ENCODE data around the gene TEX2. TPM values are rescaled to one million over a fixed set of nuclear protein-coding genes. Genes with fewer than 3 reads are reported as not detected.

The TEX2 gene
- total RNA-seq, 2 experiments from 2014 or later: 14.0 to 14.5 TPM

DNA sequence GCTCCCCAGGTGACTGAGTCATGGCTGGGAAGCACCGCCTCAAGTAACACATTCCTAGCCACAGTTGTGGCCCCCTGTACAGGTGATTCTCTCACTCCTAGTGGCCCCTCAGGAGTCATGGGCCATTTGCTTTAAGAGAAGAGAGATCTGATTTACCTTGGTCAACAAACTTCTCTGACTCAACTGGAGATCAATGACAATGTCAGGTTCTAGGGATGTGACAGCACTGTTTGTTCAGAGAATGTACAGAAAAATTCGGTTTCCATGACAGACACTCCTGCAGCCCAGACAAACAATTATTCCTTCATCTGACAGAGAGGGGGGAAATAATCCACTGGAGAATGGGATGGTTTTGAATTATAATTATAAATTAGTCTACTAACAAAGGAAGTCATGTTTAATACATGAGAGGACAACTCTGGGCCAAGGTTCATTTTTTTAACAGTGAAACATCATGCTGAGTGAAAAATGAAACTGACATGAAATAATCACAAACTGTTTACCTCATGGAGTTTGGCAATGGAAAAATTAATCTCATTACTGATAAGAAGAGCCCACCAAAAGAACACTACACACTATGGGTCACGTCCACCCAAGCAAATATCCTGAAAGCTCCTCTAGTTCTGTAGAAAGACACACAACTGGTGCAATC is 142.8 kb downstream of the TEX2 start:
- Mint-ChIP-seq H3K4me1 (ENCODE audit: low read depth) (peaks cover 71% of the 10 kb centered on the region), H3K9me3 (no peaks in the 10 kb centered on the region), H3K4me3 (peak overlapping the region; percentile 35), H3K27ac (peak overlapping the region; percentile 94), H3K27me3 (no peaks in the 10 kb centered on the region), H3K36me3 (ENCODE audit: low read depth) (peaks cover 26% of the 10 kb centered on the region)
- ATAC-seq (peak; percentile 42), DNase-seq (peak; percentile 38)
- ChIA-PET POLR2A (interaction anchor here (1.2 to 2.2 kb wide), 3 partner anchors 10 to 26 kb away, joined by 5 to 17 read pairs (median 9); partner anchors contain the start of gene ERN1), CTCF (interaction anchor here (0.6 to 4.4 kb wide), 6 partner anchors 11 to 95 kb away, joined by 3 to 26 read pairs (median 11); no protein-coding TSS in a partner anchor)
- intact Hi-C loops (cut with micrococcal nuclease): no loop called here
- TF ChIP-seq, protein P1, sequence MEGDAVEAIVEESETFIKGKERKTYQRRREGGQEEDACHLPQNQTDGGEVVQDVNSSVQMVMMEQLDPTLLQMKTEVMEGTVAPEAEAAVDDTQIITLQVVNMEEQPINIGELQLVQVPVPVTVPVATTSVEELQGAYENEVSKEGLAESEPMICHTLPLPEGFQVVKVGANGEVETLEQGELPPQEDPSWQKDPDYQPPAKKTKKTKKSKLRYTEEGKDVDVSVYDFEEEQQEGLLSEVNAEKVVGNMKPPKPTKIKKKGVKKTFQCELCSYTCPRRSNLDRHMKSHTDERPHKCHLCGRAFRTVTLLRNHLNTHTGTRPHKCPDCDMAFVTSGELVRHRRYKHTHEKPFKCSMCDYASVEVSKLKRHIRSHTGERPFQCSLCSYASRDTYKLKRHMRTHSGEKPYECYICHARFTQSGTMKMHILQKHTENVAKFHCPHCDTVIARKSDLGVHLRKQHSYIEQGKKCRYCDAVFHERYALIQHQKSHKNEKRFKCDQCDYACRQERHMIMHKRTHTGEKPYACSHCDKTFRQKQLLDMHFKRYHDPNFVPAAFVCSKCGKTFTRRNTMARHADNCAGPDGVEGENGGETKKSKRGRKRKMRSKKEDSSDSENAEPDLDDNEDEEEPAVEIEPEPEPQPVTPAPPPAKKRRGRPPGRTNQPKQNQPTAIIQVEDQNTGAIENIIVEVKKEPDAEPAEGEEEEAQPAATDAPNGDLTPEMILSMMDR (IDR thresholded peaks at IDR 0.05): no peak

DNA sequence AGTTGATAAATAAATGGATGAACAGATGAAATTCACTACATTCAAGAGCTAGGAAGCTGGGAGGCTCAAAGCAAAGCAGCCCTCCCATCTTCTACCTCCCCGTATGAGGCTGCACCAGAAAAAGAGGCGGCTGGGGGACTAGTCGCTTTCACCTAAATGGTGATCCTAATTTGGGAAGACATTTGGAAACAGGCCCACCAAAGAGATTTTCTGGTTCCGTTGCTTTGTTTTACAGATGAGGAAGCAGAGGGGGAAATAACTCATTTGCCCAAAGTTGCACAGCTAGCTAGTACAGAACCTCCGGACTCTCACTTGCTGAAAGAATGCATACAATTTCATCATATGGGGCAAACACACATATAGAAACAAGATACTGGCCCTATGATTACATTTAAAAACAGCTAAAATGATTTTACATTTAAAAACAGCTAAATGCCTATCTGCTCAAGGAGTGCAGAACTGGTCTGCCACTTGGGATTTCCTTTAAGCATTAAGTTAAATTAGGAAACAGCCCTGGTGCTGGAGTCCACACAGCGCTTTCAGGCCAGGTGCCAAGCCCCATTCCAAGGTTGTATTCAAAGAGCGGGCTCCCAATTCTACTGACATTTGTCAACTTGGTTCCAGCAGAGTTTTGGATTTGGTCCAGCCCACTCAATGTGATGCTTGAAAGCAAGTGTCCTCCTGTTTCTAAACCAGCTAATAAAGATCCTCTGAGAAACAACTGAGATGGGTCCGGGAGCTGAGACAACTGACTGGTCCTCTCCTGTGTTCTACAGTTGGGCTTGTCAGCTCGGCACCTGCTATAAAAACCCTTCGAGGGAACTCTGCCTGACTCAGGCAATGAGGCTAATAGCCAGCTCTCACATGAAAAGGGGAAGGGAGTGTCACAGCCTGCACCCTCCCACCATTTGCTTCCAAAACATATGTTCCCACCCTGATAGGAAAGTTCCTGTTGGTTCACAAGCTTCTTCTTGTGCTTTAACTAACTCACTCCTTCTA is 144.8 kb downstream of the TEX2 start:
- ATAC-seq (no peak), DNase-seq (no peak)
- intact Hi-C loops (cut with micrococcal nuclease): loop anchor here (5.0 kb wide), 1 partner anchor 36 kb away; no protein-coding TSS in a partner anchor
- peaks cover 18% of the 10 kb centered on the region for H3K36me3 Mint-ChIP-seq (ENCODE audit: low read depth)
- ChIA-PET POLR2A (interaction anchor here (0.7 to 1.1 kb wide), 3 partner anchors 12 to 93 kb away, joined by 3 to 6 read pairs (median 4); partner anchors contain the start of gene ERN1), CTCF (interaction anchor here (0.8 to 1.7 kb wide), 7 partner anchors 16 to 229 kb away, joined by 3 to 6 read pairs (median 3); no protein-coding TSS in a partner anchor)
- TF ChIP-seq, protein P1 (IDR thresholded peaks at IDR 0.05): no peak
- peaks cover 75% of the 10 kb centered on the region for H3K4me1 Mint-ChIP-seq (ENCODE audit: low read depth)
- H3K9me3 Mint-ChIP-seq: no peaks in the 10 kb centered on the region
- H3K27ac Mint-ChIP-seq: peak overlapping the region; percentile 82
- H3K4me3 Mint-ChIP-seq: no peak overlapping the region
- H3K27me3 Mint-ChIP-seq: no peaks in the 10 kb centered on the region

DNA sequence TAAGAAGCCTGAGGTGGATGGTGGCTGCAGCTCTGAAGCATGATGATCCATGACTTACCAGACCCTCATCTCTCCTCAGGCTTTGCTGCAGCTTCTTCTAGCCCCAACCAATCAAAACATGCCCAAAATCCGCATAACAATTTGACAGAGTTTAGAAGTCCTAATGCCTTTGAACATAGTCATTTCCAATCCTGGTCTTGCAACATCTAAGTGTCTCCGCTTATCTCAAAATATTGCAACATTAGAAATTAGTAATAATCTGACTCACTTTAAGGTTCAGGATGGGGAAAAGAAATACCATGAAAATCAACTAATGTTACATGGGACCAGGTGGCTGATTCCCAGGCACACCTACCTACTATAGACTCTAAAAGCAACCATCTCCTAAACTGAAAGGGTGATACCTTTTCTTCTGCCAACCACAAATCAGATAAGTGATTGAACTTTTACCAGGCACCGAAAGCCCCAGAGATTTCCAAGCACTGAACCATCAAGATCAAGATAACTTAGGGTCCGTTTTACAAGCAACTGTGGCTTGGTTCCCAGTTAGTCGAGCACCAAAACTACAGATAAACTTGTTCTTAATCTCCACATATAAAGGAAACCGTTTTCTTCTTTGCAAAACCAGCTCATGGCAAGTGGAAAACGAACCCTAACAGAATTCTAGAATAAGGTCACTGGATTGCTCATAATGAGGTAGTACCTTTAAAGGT is 147.1 kb downstream of the TEX2 start:
- ATAC-seq (peak; percentile 40), DNase-seq (no peak)
- Mint-ChIP-seq H3K9me3 (no peaks in the 10 kb centered on the region), H3K4me1 (ENCODE audit: low read depth) (peaks cover 57% of the 10 kb centered on the region), H3K27me3 (no peaks in the 10 kb centered on the region), H3K27ac (peak overlapping the region; percentile 82), H3K36me3 (ENCODE audit: low read depth) (peaks cover 10% of the 10 kb centered on the region), H3K4me3 (peak overlapping the region; percentile 35)
- TF ChIP-seq, protein P1 (IDR thresholded peaks at IDR 0.05): no peak
- ChIA-PET CTCF (interaction anchor here (1.4 to 5.6 kb wide), 5 partner anchors 12 to 176 kb away, joined by 4 to 27 read pairs (median 7); no protein-coding TSS in a partner anchor), POLR2A (interaction anchor here (0.6 to 1.7 kb wide), 7 partner anchors 9 to 102 kb away, joined by 3 to 7 read pairs (median 4); partner anchors contain the start of gene ERN1)
- intact Hi-C loops (cut with micrococcal nuclease): loop anchor here (5.0 kb wide), 1 partner anchor 34 kb away; no protein-coding TSS in a partner anchor

DNA sequence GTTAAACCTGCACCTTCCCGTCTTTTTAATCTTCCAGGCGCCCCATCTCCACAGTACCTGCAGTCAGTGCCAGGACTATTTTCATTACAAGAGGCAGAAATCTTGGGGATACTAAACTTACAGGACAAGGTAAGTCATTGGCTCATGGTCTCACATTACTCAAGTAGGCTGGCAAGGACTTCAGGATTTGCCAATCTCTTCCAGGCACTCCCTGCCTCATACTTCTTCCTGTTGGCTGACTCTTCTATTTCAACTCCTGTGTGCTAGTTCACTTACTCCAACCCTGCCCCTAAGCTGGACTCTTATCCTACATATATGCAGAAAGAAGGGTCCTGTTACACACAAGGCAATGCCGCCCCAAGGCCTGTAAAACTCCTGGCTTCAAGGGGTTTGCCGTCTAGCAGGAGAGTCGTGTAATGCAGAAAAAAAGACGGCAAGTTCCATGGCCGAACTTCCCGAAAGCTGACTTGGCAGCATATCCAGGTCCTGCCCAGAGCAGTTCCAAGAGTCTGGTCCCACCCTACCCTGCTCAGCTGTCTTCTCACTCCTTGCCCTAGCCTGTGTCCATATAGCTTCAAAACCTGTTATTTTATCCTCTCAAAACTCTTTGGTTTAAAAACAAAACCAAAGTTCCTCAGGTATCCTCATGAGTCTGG is 147.9 kb downstream of the TEX2 start:
- H3K4me1 Mint-ChIP-seq (ENCODE audit: low read depth): peaks cover 51% of the 10 kb centered on the region
- no peaks in the 10 kb centered on the region for H3K27me3 Mint-ChIP-seq
- DNase-seq: no peak
- TF ChIP-seq, protein P1 (IDR thresholded peaks at IDR 0.05): no peak
- ChIA-PET POLR2A (interaction anchor here (0.6 to 1.7 kb wide), 7 partner anchors 9 to 102 kb away, joined by 3 to 7 read pairs (median 4); partner anchors contain the start of gene ERN1), CTCF (interaction anchor here (0.9 to 5.6 kb wide), 8 partner anchors 11 to 203 kb away, joined by 3 to 27 read pairs (median 4); no protein-coding TSS in a partner anchor)
- no peak for ATAC-seq
- no peaks in the 10 kb centered on the region for H3K9me3 Mint-ChIP-seq
- H3K4me3 Mint-ChIP-seq: no peak overlapping the region
- intact Hi-C loops (cut with micrococcal nuclease): loop anchor here (5.0 kb wide), 1 partner anchor 33 kb away; no protein-coding TSS in a partner anchor
- peak overlapping the region; percentile 82 for H3K27ac Mint-ChIP-seq
- peaks cover 6% of the 10 kb centered on the region for H3K36me3 Mint-ChIP-seq (ENCODE audit: low read depth)
